Germinal center (tissue), 1 donor: ENCODE measurements around the gene SUSD6.
A peak's percentile ranks its signal among the peaks of the same experiment; 100 is the strongest.
"Not testable (repeated sequence)": the region's sequence is repeated elsewhere in the genome, so short reads cannot be mapped to it uniquely, and the experiment has no call there.

Source experiments
- DNase-seq: peaks from one replicate; pipeline ENCODE4 v3.0.0; 2012; ENCODE audit warnings: mixed read lengths, low spot score

Gene SUSD6

DNA sequence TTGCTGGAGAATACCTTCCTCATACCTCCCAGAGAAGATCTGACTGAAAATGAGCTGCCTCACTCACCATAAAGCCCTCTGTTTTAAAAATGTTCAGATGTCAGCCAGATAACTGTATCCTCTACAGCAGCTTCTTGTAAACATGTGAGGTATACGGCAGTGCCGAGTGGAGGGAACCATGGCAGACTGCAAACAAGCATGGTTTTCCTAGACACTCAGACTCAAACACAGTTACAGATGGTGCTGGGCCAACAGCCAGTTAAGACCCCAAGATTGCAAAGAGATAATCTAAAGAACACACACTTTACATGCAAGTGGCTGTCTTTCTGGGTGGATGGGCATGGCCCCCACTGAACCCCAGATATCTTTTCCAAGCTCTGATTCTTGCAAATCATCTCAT is 20.1 kb upstream of the SUSD6 start:
- no peak for DNase-seq

- DNase-seq: no peak
Measured at GRCh38 chr14:69593018-69593677, 18.2 kb upstream of the SUSD6 start.

DNA sequence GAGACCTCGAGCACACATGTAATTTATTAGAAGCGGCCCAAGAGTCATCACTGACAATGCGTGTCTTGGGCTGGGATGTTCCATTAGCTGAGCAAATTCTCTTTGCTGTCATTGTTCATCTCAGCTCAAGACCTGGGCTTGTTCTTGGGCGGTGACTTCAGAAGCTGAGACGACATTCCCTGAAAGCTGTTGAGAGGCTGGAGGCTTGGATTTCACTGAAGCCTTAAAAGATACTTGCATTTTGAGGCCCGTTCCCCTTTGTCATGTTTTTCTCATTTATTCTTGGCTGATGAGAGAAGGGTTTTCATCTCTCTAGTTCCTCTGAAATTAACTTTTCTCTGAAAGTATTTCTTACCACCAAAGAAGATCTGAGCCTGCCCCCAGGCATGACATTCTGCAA is 16.6 kb upstream of the SUSD6 start:
- no peak for DNase-seq

- DNase-seq: no peak
Measured at GRCh38 chr14:69595336-69595735, 16.1 kb upstream of the SUSD6 start.

- DNase-seq: not testable (repeated sequence)
Measured at GRCh38 chr14:69599431-69599830, 12.0 kb upstream of the SUSD6 start.

DNA sequence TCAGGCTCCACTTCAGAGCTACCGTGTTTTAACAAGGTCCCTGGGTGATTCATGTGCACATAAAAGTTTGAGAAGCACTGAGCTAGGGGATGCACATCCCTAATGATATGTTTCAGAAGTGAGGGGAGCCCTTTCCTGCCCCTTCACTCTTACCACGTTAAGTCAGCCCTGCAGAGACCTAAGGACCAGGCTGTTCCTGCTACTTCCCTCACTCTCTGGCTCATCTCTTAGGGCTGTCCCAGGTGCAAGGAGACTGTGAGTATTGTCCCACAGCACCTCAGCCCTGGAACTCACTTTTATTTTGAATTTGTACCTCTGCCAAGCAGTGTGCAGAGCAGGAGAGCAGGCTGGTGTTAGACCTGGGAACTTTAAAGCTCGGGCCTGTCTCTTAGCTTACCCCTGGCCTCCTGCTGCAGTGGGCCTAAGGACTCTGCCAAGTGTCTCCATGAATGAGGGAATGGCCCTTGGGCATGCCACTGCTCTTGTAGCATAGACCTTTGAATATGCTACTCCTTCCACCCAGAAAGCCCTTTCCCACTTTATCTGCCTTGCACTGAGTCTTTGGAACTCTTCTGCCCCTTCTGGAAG is 11.0 kb upstream of the SUSD6 start:
- no peak for DNase-seq

- DNase-seq: no peak
Measured at GRCh38 chr14:69605738-69606137, 5.7 kb upstream of the SUSD6 start.

- DNase-seq: no peak
Measured at GRCh38 chr14:69606258-69607184, 4.9 kb upstream of the SUSD6 start.

DNA sequence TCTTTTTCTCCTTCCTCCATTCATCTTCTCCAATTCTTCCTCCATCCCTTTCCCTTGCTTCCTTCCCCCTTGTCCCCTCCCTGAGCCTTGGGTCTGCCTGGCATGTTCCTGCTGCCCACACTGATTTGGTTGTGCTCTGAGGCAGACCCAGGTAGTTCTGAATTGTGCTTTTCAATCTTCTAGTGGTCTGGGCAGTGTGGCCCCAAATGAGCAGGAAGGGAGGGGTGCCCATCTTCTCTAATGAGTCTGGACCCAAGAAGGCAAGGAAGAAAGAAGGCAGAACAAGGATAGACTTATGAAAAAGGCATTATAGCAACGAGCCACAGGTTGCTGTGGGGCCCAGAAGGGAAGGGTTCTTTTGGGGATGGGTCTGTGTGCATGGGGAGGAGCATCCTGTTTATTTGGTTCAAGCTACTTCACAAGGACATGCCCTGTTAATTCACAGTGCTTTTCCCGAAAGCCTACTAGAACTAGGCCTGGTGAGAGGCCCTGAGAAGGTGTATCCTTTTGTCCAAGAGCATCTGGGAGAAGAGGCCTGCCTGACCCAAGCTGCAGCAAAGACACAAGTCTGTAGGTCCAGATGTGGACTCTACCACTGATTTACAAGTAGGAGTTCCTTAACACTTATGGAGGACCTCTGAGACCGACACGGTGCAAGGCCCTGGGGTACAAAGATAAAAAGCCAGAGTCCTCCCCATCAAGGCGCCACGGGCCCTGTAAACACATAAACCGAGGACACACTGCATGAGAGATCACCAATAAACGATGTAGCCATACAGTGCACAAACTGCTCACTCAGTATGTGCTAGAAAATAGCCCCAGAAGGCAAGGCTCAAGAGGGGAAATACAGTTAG is 1.1 kb upstream of the SUSD6 start:
- no peak for DNase-seq

GRCh38 chr14:69610874-69611171 is 573 bp upstream of the SUSD6 start:
- DNase-seq: no peak

- peak; percentile 53 for DNase-seq
Measured at GRCh38 chr14:69612014-69612782, 802 bp downstream of the SUSD6 start.

DNA sequence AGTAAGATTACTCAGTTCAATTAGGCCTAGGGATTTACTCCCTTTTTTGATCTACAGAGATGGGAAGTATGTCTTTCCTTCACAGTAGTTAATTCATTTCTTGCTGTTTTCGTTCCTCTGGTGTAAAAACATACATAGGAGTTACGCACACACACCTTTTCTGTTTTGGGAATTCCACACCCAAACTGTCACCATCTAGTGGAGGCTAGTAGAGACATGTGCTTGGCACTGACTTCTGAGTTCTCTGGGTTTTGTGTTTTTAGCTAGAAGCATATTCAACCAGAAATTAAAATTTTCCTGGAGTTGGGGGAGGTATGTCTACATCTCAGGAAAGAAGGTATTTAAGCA is 1.4 kb downstream of the SUSD6 start:
- DNase-seq: no peak

- no peak for DNase-seq
Measured at GRCh38 chr14:69613312-69614073, 2.1 kb downstream of the SUSD6 start.

DNA sequence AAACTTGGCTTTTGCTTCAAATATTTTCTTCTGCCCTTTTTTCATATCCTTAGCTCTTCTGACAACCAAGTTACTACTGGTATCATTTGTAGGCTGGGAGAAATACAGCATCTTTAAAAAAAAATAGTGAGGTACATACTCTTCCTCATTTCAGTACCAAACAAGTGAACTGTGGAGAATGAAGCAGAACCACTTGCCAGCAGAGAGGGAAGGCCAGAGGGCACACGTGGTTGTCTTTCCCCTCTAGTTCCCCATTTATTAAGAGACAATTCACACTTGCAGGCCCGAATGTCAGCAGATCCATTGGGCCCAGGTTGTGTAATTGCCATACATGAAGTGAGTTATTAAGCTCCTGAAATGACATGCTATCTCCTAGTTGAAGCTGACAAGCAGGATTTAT is 3.2 kb downstream of the SUSD6 start:
- DNase-seq: peak; percentile 68

DNA sequence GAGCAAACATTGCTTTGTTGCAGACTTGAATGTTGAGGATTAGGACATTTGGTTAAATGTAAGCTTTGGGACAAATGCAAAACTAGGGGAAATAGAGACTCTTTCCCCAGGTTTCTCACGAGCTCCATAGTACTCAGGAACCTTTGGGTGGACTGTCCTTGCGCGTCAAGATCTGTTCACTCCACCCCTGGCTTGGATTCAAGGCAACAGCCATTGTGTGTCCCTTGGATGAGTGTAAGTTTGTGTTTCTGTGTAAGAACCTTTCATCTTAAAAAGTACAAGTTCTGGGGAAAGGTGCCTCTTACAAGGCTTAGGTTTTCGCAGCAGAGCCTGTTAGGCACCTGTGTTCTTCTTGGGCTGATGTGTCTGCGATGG is 3.7 kb downstream of the SUSD6 start:
- no peak for DNase-seq

- peak; percentile 61 for DNase-seq
Measured at GRCh38 chr14:69615496-69616407, 4.4 kb downstream of the SUSD6 start.

- DNase-seq: no peak
Measured at GRCh38 chr14:69616408-69616773, 5.0 kb downstream of the SUSD6 start.

DNA sequence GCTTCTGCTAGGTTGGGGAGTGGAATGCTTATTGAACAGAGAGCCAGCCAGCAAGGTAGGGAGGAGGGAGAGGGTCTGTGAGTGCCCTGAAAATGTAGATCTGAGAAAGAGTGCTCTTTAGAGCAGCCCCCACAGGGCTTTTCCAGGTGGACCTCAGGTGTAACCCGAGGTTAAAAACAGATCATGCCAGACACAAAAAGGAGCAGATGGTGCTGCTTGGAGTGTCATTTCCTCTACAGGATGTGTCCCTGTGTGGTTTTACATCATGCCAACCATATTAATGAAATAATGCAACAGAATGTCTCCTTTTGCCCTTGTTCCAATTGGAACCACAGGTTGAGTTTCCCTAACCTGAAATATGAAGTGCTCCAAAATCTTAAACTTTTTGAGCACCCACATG is 6.4 kb downstream of the SUSD6 start:
- no peak for DNase-seq

DNA sequence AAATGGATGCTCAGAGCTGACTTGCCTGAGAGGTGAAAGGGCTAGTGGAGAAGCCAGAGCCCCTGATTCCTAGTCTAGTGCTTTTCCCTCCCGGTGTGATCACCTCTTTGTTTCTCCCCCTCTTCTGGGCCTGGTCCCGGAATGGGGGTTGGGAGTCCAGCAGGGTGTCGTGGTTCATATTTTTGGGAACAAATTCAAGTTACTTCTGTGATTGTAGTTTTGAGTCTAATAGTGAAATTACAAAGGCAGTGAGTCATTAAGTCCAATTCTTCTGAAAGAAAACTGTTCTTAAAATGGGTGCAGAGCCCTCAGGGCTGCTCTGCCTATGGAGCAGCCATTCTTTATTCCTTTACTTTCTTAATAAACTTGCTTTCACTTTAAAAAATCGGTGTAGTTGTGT is 7.6 kb downstream of the SUSD6 start:
- no peak for DNase-seq

DNA sequence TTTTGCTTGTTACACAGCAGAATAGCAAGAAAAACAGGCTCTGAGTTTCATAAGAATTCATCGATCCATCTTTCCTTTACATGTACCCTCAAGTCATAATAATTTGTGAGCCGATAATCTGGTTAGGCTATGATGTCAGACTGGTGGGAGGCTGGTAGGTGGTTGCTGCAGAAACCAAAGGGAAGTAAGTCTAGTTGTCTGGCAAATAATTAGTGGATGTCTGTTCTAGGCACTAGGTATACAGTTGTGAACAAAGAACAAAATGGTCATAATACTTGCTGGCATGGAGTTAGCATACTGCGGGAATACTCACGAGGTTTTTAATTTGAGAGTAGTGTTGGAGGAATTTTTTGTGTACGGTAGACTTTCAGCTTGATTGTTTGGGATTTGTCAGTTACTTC is 8.8 kb downstream of the SUSD6 start:
- no peak for DNase-seq
